ENCODE data around the gene CAPN11.

Gene CAPN11

DNA sequence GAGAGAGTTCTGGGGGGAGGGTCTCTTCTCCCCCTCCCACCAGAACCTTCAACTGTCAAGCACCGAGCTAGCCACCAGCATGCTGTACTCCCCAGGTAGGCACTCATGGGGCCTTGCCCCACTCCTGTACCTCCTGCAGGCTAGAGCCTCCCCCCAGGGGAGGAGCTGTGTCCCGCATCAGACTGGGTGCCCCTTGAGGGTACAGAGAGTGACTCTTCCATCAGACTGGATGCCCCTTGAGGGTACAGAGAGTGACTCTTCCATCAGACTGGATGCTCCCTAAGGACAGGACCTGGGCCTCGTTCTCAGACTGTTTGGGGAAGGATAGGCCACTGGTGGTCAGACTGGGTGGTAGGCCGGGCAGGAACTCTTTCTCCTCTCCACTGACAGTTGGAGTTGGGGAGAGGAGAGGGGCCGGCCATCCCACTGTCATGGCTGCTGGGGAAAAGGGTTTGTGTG, at the start of gene CAPN11:
CAPN11 (plus strand) TSS at position 51 of the 459 bp plus-strand sequence; CDS start at position 80, 29 bp downstream.
- no peak for DNase-seq

DNA sequence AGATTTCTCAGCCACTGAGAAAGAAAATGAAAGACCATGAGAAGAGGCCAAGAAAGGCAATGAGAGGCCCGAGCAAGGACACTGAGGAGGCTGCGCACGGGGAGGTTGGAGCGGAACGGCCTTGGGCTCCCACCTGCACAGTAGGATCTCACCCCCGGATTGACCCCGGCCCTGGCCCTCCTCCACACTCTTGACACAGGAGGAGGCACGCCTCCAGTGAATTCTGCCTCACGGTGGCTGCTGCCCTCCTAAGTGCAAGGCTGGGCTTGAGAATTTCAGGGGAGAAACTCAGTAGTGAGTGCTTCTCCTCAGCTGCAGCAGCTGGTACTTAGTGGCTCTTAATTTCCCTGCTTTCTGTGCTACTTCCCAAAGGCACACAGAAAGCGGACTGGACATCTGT, 49.4 kb upstream of the CAPN11 start:
- DNase-seq, result no peak

- no peak for DNase-seq
Measured at GRCh38 chr6:44110005-44110676, 48.5 kb upstream of the CAPN11 start.

- DNase-seq, result no peak
Measured at GRCh38 chr6:44110966-44111365, 47.7 kb upstream of the CAPN11 start.

DNA sequence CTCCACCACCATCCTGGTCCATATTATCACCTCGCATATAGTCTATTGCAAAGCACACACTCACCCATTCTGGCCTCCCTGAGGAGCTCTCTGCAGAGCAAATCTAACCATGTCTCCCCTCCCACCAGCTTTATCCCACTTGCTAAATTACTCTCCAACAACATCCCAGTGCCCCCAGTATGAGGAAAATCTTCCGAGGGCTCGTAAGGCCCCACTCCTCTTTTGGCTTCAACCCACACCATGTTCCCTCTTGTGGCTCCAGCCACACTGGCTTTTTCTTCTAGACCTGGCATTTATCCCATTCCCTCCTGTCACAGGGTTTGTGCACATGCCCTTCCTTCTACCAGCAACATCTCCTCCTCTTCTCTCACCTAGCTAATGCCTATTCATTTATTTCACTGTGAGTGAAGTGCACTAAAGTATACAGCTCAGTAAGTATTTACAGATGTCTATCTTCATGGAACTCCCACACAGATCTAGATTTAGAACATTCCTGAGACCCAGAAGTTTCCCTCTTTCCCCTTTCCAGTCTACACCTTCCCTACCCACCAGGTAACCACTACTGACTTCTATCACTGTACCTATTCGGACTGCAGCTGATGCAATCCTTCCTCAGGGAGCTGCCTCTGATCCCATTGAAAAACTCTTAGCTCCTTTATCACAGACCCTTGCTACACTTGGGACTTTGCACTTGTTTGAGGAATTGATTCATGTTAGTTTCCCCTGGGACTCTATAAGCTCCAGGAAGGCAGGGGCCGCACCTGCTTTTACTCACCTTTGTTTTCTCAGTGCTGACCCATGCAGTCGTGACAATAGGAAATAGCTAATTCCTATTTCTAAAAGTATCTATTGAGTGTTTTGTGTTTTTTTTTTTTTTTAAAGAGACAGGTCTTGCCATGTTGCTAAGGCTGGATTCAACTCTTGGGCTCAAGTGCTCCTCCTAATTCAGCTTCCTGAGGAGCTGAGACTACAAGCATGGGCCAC, 46.9 kb upstream of the CAPN11 start:
- DNase-seq, result no peak

DNA sequence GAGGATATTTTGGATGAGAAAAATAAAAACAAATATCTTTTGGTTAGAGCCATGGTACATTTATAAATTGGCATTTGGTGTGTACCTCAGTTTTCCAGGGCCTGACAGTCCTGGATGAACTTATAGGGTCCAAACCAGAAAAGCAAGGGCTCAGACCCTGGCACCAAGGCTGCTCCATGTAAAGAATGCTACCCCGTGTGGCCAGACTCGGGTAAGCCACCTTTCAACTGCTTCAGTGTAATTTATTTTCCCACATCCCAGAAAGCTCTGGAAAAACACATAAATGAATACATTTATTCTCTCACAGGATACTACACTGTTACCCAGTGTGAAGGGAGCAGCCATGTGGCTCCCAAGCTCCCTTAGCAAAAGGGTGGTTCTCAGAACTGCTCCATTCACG, 45.2 kb upstream of the CAPN11 start:
- DNase-seq, result no peak

DNA sequence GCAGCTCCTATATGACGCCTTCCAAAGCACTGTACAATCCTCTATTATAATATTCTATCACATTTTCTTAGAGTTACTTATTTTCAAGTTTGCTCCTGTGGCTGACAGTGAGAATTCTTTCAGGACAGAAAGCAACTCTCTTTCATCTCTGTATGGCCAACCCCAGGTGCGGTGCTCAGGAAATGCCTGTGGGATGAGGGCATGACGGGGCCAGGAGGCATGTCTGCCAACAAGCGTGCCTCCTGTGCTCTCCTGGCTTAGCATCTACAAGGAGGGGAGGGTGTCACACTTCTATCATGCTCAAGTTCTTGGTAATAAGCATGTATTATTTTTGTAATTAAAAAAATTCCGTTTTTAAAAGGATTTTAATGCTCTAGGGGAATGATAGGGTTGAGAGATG, 42.8 kb upstream of the CAPN11 start:
- DNase-seq, result no peak

- no peak for DNase-seq
Measured at GRCh38 chr6:44116641-44117382, 41.8 kb upstream of the CAPN11 start.

DNA sequence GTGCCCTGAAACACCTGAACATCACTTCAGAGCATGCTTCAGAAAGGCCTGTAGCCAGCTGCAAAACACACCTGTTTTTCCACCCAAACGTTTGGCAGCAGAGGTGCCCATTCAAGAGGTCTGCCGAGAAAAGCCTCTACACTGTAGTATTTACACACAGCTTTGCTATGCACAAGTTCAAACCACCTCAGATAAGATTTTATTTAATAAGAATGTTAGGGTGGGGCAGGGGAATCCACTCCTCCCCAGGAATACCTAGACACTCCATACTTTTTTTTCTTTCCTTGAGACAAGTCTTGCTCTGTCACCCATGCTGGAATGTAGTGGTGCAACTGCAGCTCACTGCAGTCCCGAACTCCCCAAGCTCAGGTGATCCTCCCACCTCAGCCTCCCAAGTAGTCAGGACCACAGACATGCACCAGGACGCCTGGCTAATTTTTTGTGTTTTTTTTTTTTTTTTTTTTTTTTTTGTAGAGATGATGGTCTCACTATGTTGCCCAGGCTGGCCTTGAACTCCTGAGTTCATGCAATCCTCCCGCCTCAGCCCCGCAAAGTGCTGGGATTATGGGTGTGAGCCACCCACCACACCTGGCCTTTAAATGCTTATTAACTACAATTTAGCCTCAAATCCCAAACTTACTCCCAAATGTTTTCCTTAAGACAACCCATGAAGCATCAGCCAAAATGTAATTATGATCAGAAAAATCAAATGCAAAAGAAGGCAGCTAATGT, 41.1 kb upstream of the CAPN11 start:
- DNase-seq, result no peak

GRCh38 chr6:44119704-44120262, 38.8 kb upstream of the CAPN11 start:
- DNase-seq, result no peak

DNA sequence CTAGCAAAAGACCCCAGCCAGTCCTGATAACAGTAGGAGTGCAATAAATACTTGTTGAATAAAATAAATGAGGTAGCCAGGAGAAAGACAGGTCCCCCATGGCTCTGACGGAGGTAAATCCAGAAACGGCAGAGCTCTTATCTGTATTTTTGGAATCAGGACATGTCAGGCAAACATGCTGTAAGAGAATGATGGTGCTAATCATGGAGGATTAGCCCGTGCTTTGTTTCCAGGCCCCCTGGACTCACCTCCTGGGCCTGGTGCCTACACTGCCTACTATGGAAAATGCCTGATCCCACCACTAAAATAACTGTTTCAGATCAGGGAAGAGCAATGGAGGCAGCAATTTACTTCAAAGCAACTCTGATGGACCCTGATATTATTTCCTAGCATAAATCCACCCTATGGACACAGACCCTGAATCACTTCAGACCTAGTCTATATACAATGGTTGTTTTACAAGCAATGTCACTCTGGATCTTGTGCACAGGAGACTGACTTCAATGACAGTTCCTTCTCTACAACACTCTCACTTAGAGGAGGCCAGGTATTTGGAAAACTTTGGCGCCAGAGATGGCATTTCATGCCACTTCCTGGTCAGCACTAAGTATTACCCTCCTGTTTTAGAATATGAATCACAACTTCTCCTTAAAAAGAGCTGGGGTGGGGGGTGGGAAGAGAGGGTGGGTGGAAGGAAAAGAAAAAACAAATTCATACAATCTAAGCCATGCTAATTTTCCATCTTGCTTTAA, 37.8 kb upstream of the CAPN11 start:
- DNase-seq, result no peak

DNA sequence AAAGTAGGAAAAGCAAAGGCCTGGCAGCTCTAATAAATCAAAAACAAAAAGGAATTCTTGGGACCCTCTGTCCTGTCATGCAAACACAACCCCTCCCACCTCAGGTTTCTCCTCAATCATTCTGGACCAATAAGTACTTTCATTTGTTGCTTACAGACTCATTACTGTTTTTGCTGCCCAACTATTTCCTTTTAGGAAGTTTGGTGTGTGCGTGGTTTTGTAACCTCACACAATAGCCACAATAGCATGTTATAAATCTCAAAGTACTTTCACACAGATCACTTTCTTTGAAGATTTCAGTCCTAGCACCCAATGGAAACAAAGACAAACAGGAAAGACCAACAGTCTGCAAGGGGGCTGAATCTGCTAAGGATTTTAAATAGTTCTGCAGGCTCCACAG, 35.8 kb upstream of the CAPN11 start:
- no peak for DNase-seq

- no peak for DNase-seq
Measured at GRCh38 chr6:44123544-44123943, 35.1 kb upstream of the CAPN11 start.

DNA sequence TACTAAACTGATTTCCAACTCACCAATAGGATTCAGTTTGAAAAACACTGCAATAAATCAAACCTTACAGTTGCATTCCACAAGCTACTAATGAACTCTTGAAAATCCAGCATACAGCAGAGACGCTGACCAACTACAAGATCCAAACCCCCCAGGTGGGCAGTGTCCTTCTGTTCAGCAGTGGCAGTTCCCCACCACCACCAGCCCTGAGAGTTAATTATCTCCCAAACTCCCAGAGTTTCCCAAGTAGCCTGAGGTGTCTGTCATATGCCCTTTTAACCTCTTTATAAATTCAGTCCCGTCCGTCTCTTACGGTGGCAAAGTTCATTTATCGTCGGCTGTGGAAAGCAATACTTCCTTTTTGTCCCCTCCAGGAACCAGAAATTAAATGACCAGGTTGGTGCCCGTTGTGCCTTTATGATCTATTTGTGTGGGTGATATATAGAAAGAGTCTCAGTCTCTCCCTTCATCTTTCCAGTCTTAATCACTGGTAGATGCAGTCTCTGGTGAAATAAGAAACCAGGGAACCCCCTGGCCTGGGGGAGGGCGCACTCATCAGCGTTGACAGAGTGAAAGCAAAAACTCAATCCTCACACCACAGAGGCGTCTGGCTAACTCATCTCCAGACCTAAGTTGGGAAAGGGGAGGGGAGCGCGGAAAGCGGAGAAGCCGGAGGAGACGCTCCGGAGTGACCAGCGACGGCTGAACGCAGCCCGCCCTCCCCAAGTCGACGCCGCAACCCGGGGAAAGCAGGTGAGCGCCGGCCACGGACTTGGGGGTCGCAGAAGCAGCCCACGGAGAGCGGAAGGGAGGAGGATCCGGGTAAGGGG, 32.1 kb upstream of the CAPN11 start:
- peak; percentile 73 for DNase-seq

DNA sequence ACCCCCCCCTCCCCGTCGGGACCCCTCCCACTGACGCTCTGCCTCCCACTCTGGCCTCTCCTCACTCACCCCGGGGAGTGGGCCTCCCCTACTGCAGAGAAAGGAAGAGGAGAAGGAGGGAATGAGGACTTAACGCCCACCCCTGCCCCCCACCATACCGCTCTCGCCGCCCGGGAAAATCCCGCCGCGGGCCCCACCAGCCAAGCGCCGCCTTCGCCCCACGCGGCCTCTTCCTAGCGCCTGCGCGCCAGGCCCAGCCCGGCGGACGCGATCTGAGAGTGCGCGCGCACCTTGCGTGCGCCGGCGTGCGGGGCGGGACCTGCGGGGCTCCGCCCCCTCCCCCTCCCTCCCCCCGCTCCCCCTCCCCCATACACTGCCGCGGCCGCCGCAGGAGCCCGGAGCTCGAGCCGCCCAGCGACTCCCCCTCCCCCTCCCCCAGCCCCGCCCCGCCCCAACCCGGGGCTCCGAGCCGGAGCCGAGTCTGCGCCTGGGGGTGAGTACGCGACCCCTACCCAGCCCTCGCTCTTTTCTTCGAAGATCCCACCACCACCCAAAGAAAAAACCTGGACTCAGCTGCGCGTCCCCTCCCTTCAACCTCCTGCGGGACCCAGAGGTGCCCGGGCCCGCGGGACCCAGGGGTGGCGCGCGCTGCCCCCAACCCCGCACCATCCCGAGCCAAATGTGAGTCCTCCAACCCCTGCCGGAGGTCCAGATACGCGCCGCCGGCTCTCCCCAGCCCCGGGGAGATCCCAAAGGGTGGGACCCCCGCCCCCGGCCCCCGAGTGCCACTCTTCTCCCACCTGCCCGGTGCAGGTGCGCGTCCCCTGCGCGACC, 31.2 kb upstream of the CAPN11 start, which contains the start of the genes MRPL14 and TMEM63B:
MRPL14 (minus strand) TSS at position 267 of the 834 bp plus-strand sequence. CDS start 10,841 bp downstream, outside the sequence.
TMEM63B (plus strand) TSS at position 369 of the 834 bp plus-strand sequence. CDS start 7,031 bp downstream, outside the sequence.
- peak; percentile 91 for DNase-seq

- no peak for DNase-seq
Measured at GRCh38 chr6:44128020-44128917, 30.4 kb upstream of the CAPN11 start.

GRCh38 chr6:44129841-44130322, 28.7 kb upstream of the CAPN11 start:
- DNase-seq, result no peak

GRCh38 chr6:44131892-44132291, 26.7 kb upstream of the CAPN11 start:
- no peak for DNase-seq
